Kidney epithelial cell (primary cell): ENCODE data around the gene PNPLA2. TPM values are rescaled to one million over a fixed set of nuclear protein-coding genes. Genes with fewer than 3 reads are reported as not detected.

ENCODE experiments used
- DNase-seq: peaks from one replicate; pipeline ENCODE4 v3.0.0-alpha.2; 2010; ENCODE audit warnings: low read depth
- H3K27me3 ChIP-seq: 2 replicates; pipeline ENCODE4 v1.6.0; 2011; ENCODE audit warnings: low read length; ENCODE audit not compliant: control insufficient read depth, insufficient read depth
- H3K36me3 ChIP-seq: 2 replicates; pipeline ENCODE4 v1.5.1; 2011; ENCODE audit warnings: low read length; ENCODE audit not compliant: control insufficient read depth, insufficient read depth
- H3K4me3 ChIP-seq: 2 replicates; pipeline ENCODE4 v1.5.1; 2011; ENCODE audit warnings: low read depth, mild to moderate bottlenecking, control low read depth, low read length
- total RNA-seq: library from RNA; depleted of rRNA; stranded (reverse); fragments of >200 nt; gene quantifications from 2 replicates; pipeline ENCODE4 v1.2.3, GENCODE V29; 2015
- TF ChIP-seq, protein P1 (sequence below): IDR thresholded peaks from 2 replicates; pipeline ENCODE4 v1.5.1; 2011; ENCODE audit warnings: mild to moderate bottlenecking, moderate library complexity, low read length, control low read depth, inconsistent platforms; ENCODE audit not compliant: insufficient read depth, poor library complexity, severe bottlenecking

PNPLA2 gene
- total RNA-seq, 1 donor from 2014 or later = 27.5 TPM

DNA sequence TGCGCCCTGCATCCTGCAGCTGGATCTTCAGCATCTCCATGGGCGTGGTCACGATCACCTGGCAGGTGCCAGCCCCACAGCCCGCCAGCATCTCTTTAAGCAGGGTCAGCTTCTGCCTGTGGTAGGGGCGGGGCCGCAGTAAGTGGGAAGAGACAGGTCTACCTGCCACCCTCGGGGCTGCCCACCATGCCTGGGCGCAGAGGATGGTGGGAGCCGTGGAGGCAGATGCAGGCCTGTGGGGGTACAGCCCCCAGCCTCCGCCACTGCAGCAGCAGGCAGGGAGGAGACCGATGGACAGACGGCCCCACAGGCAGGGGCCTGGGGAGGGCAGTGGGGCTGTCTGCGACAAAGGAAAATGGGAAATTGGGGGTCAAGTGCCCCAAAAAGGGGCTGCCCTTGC lies 25.8 kb upstream of the PNPLA2 start:
- TF ChIP-seq, protein P1, sequence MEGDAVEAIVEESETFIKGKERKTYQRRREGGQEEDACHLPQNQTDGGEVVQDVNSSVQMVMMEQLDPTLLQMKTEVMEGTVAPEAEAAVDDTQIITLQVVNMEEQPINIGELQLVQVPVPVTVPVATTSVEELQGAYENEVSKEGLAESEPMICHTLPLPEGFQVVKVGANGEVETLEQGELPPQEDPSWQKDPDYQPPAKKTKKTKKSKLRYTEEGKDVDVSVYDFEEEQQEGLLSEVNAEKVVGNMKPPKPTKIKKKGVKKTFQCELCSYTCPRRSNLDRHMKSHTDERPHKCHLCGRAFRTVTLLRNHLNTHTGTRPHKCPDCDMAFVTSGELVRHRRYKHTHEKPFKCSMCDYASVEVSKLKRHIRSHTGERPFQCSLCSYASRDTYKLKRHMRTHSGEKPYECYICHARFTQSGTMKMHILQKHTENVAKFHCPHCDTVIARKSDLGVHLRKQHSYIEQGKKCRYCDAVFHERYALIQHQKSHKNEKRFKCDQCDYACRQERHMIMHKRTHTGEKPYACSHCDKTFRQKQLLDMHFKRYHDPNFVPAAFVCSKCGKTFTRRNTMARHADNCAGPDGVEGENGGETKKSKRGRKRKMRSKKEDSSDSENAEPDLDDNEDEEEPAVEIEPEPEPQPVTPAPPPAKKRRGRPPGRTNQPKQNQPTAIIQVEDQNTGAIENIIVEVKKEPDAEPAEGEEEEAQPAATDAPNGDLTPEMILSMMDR = no peak
- peaks cover 19% of the 10 kb centered on the region for H3K27me3 ChIP-seq
- DNase-seq = no peak
- H3K4me3 ChIP-seq = no peak overlapping the region
- H3K36me3 ChIP-seq = no peaks in the 10 kb centered on the region

DNA sequence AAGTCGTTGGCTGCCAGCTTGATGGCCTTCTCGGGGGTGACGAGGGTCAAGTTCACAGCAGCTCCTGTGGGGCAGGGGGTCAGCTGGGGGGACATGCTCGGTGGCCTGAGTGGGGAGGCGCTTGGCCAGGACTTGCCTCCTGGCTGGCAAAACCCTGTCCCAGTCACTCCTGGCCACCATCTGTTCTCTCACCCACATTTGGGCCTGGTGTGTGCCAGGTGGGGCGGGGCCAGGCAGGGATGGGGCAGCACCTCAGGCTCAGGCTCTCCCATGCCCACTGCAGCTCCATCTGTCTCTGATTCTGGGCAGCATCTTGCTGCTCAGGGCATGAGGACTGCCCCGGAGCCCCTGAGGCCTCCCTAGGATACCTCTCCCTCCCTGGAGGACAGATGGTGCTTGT lies 25.2 kb upstream of the PNPLA2 start:
- no peak overlapping the region for H3K4me3 ChIP-seq
- TF ChIP-seq, protein P1 = no peak

DNA sequence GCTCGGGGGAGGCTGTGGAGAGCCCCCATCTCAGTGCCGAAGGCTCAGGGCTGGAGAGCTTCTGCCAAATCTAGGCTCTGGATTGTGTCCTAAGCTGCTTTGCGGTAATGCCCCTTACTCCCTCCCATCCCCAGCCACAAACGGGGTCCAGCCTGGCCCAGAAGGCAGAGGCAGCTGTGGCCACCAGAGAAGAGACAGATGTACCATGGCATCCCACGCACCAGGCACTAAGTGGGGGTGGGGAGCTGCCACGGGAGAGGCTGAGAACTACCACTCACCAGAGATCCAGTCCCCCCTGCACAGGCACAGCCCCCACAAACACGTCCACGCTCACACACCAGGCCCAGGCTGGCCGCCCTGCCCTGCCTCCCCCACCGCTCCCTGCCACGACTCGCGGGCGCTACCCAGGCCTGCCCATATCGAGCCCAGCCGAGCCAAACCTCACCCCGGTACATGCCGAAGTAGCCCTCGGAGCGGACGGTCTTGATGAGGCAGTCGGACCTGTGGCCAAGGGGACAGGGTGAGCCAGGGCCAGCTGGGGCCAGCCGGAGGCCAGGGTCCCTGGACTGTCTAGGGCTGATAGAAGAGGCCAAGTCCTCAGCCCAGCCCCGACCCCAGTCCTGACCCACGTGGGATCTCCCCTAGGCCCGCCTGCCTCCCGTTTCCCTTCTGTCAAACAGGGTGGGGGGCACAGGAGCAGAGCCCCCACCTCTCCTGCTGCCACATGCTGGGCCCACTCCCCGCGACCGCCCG lies 24.5 kb upstream of the PNPLA2 start:
- Histone ChIP-seq H3K36me3 (no peaks in the 10 kb centered on the region), H3K27me3 (peaks cover 8% of the 10 kb centered on the region), H3K4me3 (no peak overlapping the region)
- no peak for DNase-seq
- TF ChIP-seq, protein P1 = no peak

More for the DNA sequence above, 25.2 kb upstream of the PNPLA2 start:
- peaks cover 15% of the 10 kb centered on the region for H3K27me3 ChIP-seq
- DNase-seq = no peak
- no peaks in the 10 kb centered on the region for H3K36me3 ChIP-seq

GRCh38 chr11:794766-795633 lies 23.7 kb upstream of the PNPLA2 start:
- no peaks in the 10 kb centered on the region for H3K36me3 ChIP-seq
- TF ChIP-seq, protein P1 = no peak
- no peak for DNase-seq
- H3K4me3 ChIP-seq = peak overlapping the region; percentile 52
- peaks cover 1% of the 10 kb centered on the region for H3K27me3 ChIP-seq

DNA sequence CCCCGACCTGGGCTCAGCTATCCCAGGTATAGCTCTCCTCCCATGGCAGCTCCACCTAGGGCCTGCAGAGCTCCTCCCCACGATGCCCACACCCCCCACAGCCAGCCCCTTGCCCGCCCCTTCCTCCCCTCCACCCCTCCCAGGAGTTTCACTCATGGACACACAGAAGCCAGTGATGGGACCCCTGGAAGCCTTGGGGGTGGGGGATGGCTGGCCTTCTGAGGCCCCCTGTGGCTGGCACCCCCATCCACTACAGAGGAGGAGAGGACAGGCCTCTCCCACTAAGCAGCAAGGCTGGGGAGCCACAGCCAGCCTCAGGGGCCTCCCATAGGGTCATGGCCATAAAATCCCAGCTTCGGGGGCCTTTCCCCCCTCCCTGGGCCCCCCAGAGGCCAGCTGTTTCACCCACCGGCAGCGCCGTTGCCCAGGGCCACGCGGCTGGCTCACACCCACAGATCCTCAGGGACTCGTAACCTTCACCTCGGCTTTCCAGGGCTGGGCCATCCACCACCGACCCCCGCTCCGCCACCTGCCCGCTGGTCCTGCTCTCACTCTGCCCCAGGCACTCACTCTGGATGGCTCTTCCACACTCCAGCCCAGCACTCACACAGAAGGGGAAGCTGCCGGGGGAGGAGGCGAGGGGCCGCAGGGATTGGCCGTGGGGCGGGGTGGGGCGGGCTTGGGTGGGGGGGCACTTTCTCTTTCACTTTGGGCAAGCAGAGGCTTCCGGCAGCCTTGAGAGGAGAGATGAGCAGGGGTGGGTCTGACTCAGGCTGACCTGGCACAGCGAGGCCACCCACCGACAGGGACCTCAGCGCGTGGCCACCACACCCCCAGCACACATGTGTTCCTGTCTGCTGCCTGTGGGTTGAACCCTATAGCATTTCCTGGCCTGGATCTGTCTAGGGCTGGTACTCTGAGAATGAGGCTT lies 22.8 kb upstream of the PNPLA2 start:
- peak overlapping the region; percentile 52 for H3K4me3 ChIP-seq
- DNase-seq = no peak
- no peaks in the 10 kb centered on the region for H3K27me3 ChIP-seq
- TF ChIP-seq, protein P1 = no peak
- H3K36me3 ChIP-seq = no peaks in the 10 kb centered on the region
